ENCODE data around the gene SZT2. TPM values are rescaled to one million over a fixed set of nuclear protein-coding genes. Genes with fewer than 3 reads are reported as not detected.
"Not testable (repeated sequence)": the region's sequence is repeated elsewhere in the genome, so short reads cannot be mapped to it uniquely, and the experiment has no call there.

SZT2 gene
- total and polyA plus RNA-seq, 2 of the 13 experiments (the other 11 are each of a cell fraction or from before 2014, with no cell fraction given) = 8.0 to 8.8 TPM

GRCh38 chr1:43369779-43370178 lies 19.9 kb upstream of the SZT2 start:
- H3K9ac ChIP-seq (ENCODE audit: insufficient read depth, low read depth, low read length); DNase-seq (ENCODE audit: low spot score); H4K20me1 ChIP-seq (ENCODE audit: insufficient read depth, low read length); intact Hi-C loops (cut with micrococcal nuclease; ENCODE audit: unreplicated experiment); ATAC-seq; H3K27ac ChIP-seq (ENCODE audit: extremely low read length, insufficient read depth, low read length); H3K27me3 ChIP-seq (ENCODE audit: control insufficient read depth in 1 of 2, insufficient read depth in 2 of 2, low read length in 2 of 2); POLR2A ChIA-PET; H3K9me3 ChIP-seq (ENCODE audit: low read length); H3K36me3 ChIP-seq (replicated peaks in 1 of 2; ENCODE audit: control insufficient read depth in 1 of 2, insufficient read depth in 2 of 2, low read length in 2 of 2); CTCF ChIA-PET (ENCODE audit: low intra/inter-chr PET ratio, low total read pairs); in situ Hi-C loops (cut with HindIII; ENCODE audit: extremely low pct_ligation_motif_present, low pct_unique_long_range_greater_than_20kb); H3K4me2 ChIP-seq (ENCODE audit: low read depth, low read length); FAIRE-seq; H2AFZ ChIP-seq (ENCODE audit: low read length); H3K4me3 ChIP-seq (replicated peaks in 1 of 3; ENCODE audit: insufficient read depth in 1 of 3, low read depth in 2 of 3, low read length in 3 of 3); BruUV-seq (replicated peaks): not testable (repeated sequence)
- TF ChIP-seq ZNF121 (CRISPR knock-in tag; IDR thresholded peaks at IDR 0.05) = peak; percentile 30; the same call in 1 of the 2 replicates
- H3K4me1 ChIP-seq (ENCODE audit: insufficient read depth, low read length) = peaks cover 35% of the 10 kb centered on the region
- H3K79me2 ChIP-seq (ENCODE audit: insufficient read depth, low read length) = peaks cover 13% of the 10 kb centered on the region
- 98% methylated on average over 6 of the region's 6 CpGs for whole genome bisulfite sequencing (ENCODE audit: low lambda C conversion rate)

- no peak overlapping the region for H3K27ac ChIP-seq (ENCODE audit: extremely low read length, insufficient read depth, low read length)
- TF ChIP-seq ZNF12 (CRISPR knock-in tag; IDR thresholded peaks at IDR 0.05) (no peak), PITX1 (CRISPR knock-in tag; IDR thresholded peaks at IDR 0.05) (no peak), ZFP1 (CRISPR knock-in tag; IDR thresholded peaks at IDR 0.05) (no peak), ZBTB44 (CRISPR knock-in tag; IDR thresholded peaks at IDR 0.05) (no peak), ARID3A (IDR thresholded peaks at IDR 0.05; ENCODE audit: low read depth, low read length) (no peak), MED13 (CRISPR knock-in tag; IDR thresholded peaks at IDR 0.05) (no peak), MTA1 (CRISPR knock-in tag; IDR thresholded peaks at IDR 0.05; ENCODE audit: borderline replicate concordance) (no peak), ZSCAN5A (CRISPR knock-in tag; IDR thresholded peaks at IDR 0.05; ENCODE audit: borderline replicate concordance) (no peak)
Observed at GRCh38 chr1:43370564-43370963, 19.1 kb upstream of the SZT2 start.

More at GRCh38 chr1:43370564-43370963, 19.1 kb upstream of the SZT2 start:
- CTCF ChIA-PET (ENCODE audit: low intra/inter-chr PET ratio, low total read pairs) = no interaction called here
- ATAC-seq = no peak
- no peaks in the 10 kb centered on the region; a peak in 1 of 5 replicates for H3K36me3 ChIP-seq (replicated peaks in 1 of 2; ENCODE audit: control insufficient read depth in 1 of 2, insufficient read depth in 2 of 2, low read length in 2 of 2)
- H3K4me1 ChIP-seq (ENCODE audit: insufficient read depth, low read length) = peaks cover 27% of the 10 kb centered on the region
- intact Hi-C loops (cut with micrococcal nuclease; ENCODE audit: unreplicated experiment) (no loop called here), in situ Hi-C loops (cut with HindIII; ENCODE audit: extremely low pct_ligation_motif_present, low pct_unique_long_range_greater_than_20kb) (no loop called here)
- H4K20me1 ChIP-seq (ENCODE audit: insufficient read depth, low read length) = no peaks in the 10 kb centered on the region
- H2AFZ ChIP-seq (ENCODE audit: low read length) = no peak overlapping the region
- no peaks in the 10 kb centered on the region for H3K27me3 ChIP-seq (ENCODE audit: control insufficient read depth in 1 of 2, insufficient read depth in 2 of 2, low read length in 2 of 2)
- WGBS (ENCODE audit: low lambda C conversion rate) = 95% methylated on average over 4 of the region's 4 CpGs
- H3K4me2 ChIP-seq (ENCODE audit: low read depth, low read length) = no peak overlapping the region
- FAIRE-seq = no peak
- POLR2A ChIA-PET = no interaction called here
- peaks cover 13% of the 10 kb centered on the region for H3K79me2 ChIP-seq (ENCODE audit: insufficient read depth, low read length)
- no TSS peak for BruUV-seq (replicated peaks)
- H3K9me3 ChIP-seq (ENCODE audit: low read length) = no peaks in the 10 kb centered on the region
- H3K4me3 ChIP-seq (replicated peaks in 1 of 3; ENCODE audit: insufficient read depth in 1 of 3, low read depth in 2 of 3, low read length in 3 of 3) = no peak overlapping the region
- DNase-seq (ENCODE audit: low spot score) = no peak
- H3K9ac ChIP-seq (ENCODE audit: insufficient read depth, low read depth, low read length) = no peak overlapping the region
